H1 (cell line): ENCODE results near the gene USP10. TPM values are rescaled to one million over a fixed set of nuclear protein-coding genes. Genes with fewer than 3 reads are reported as not detected.

Source experiments
- CTCF ChIA-PET: fragments of 300-600 bp; sonication (Branson Sonifier 250); formaldehyde crosslinking; loops from one replicate; lab custom pipeline; 2021; ENCODE audit not compliant: partially characterized antibody; lab: Charles Lee
- POLR2A ChIA-PET: fragments of 300-600 bp; sonication (Branson Sonifier 250); formaldehyde crosslinking; loops from one replicate; lab custom pipeline; 2021; ENCODE audit warnings: inconsistent platforms; ENCODE audit not compliant: partially characterized antibody; lab: Charles Lee
- DNase-seq, 2 experiments: peaks; one replicate each; pipeline versions ENCODE4 v3.0.0 to v3.0.0-alpha.2; 2010 to 2022; ENCODE audit warnings: low spot score in 2 of 2, low read depth in 1 of 2, mixed read lengths in 1 of 2
- FAIRE-seq: peaks from 2 replicates; lab custom pipeline; 2011; peaks lifted over from hg19 to GRCh38; lab: Jason Lieb, UNC
- H2AFZ ChIP-seq: 2 replicates; pipeline ENCODE4 v1.8.1; 2012; ENCODE audit warnings: low read length, inconsistent platforms
- H2AK5ac ChIP-seq: 2 replicates; pipeline ENCODE4 v1.6.1; 2013; ENCODE audit warnings: low read depth, low read length
- H2BK120ac ChIP-seq: replicated peaks from 2 replicates; pipeline ENCODE3; 2013; ENCODE audit warnings: low read depth, low read length, inconsistent platforms
- H2BK12ac ChIP-seq: 2 replicates; pipeline ENCODE4 v1.6.1; 2013; ENCODE audit warnings: low read depth, low read length
- H2BK15ac ChIP-seq: 2 replicates; pipeline ENCODE4 v1.6.1; 2013; ENCODE audit warnings: low read length
- H2BK20ac ChIP-seq: 2 replicates; pipeline ENCODE4 v1.6.1; 2013; ENCODE audit warnings: low read length
- H2BK5ac ChIP-seq: 2 replicates; pipeline ENCODE4 v1.6.1; 2013; ENCODE audit warnings: low read depth, low read length
- H3K14ac ChIP-seq: 2 replicates; pipeline ENCODE4 v1.6.1; 2013; ENCODE audit warnings: inconsistent platforms; ENCODE audit not compliant: insufficient read length
- H3K18ac ChIP-seq: 2 replicates; pipeline ENCODE4 v1.6.1; 2013; ENCODE audit warnings: low read length; ENCODE audit errors: extremely low read depth
- H3K23ac ChIP-seq: 2 replicates; pipeline ENCODE4 v1.6.1; 2013; ENCODE audit warnings: inconsistent platforms; ENCODE audit not compliant: insufficient read length
- H3K23me2 ChIP-seq: 2 replicates; pipeline ENCODE4 v1.6.1; 2013; ENCODE audit warnings: low read depth, low read length
- H3K27ac ChIP-seq: 2 replicates; pipeline ENCODE4 v1.6.1; 2011; ENCODE audit warnings: low read depth, low read length, inconsistent platforms
- H3K27me3 ChIP-seq, 4 experiments: replicated peaks in 1 of 4; 1 replicate in 1 of 4; 2 replicates in 3 of 4; pipeline versions ENCODE4 v1.6.1 to v1.8.1; 2011 to 2013; ENCODE audit warnings: low read length in 3 of 4, mild to moderate bottlenecking in 3 of 4, inconsistent platforms in 2 of 4, mixed read lengths in 2 of 4, moderate library complexity in 1 of 4; ENCODE audit not compliant: control insufficient read depth in 3 of 4, insufficient read depth in 3 of 4; ENCODE audit errors: extremely low read depth in 1 of 4
- H3K36me3 ChIP-seq, 4 experiments: 2 replicates each; pipeline versions ENCODE4 v1.6.1 to v1.8.1; 2011 to 2013; ENCODE audit warnings: mild to moderate bottlenecking in 4 of 4, low read length in 3 of 4, moderate library complexity in 2 of 4, control low read depth in 1 of 4, inconsistent platforms in 1 of 4; ENCODE audit not compliant: insufficient read depth in 4 of 4, control insufficient read depth in 2 of 4
- H3K4ac ChIP-seq: replicated peaks from 2 replicates; pipeline ENCODE3; 2013; ENCODE audit warnings: low read length, low read depth, mixed read lengths, inconsistent platforms; ENCODE audit not compliant: insufficient read length
- H3K4me1 ChIP-seq, 4 experiments: replicated peaks in 1 of 4; 1 replicate in 1 of 4; 2 replicates in 3 of 4; pipeline versions ENCODE4 v1.6.1 to v1.8.1; 2011 to 2013; ENCODE audit warnings: low read length in 3 of 4, inconsistent platforms in 2 of 4, mixed read lengths in 1 of 4; ENCODE audit not compliant: insufficient read depth in 4 of 4, control insufficient read depth in 3 of 4
- H3K4me2 ChIP-seq, 2 experiments: 2 replicates each; pipeline versions ENCODE4 v1.6.1 to v1.8.1; 2011 to 2013; ENCODE audit warnings: low read depth in 2 of 2, low read length in 2 of 2, control low read depth in 1 of 2, inconsistent platforms in 1 of 2, mild to moderate bottlenecking in 1 of 2; ENCODE audit not compliant: insufficient read depth in 1 of 2
- H3K4me3 ChIP-seq, 4 experiments: fragments of 200-600, 300-600 bp in 1 of 4; sonication (generic), shearing (Covaris generic), sonication (Bioruptor Twin) in 1 of 4; 2 replicates each; pipeline versions ENCODE4 v1.5.1 to v1.8.1; 2011 to 2016; ENCODE audit warnings: low read length in 4 of 4, low read depth in 3 of 4, control low read depth in 2 of 4, inconsistent platforms in 2 of 4, mild to moderate bottlenecking in 2 of 4, mixed read lengths in 1 of 4, moderate library complexity in 1 of 4; ENCODE audit not compliant: insufficient read depth in 2 of 4; ENCODE audit errors: extremely low read depth in 1 of 4
- H3K56ac ChIP-seq: replicated peaks from 2 replicates; pipeline ENCODE3; 2013; ENCODE audit warnings: low read depth, mild to moderate bottlenecking, mixed read lengths, low read length, inconsistent platforms; ENCODE audit not compliant: insufficient read length
- H3K79me1 ChIP-seq: 2 replicates; pipeline ENCODE4 v1.6.1; 2013; ENCODE audit warnings: low read depth, low read length, control low read depth
- H3K79me2 ChIP-seq, 2 experiments: 2 replicates each; pipeline versions ENCODE4 v1.6.1 to v1.8.1; 2012 to 2013; ENCODE audit warnings: low read length in 2 of 2, mild to moderate bottlenecking in 2 of 2, inconsistent platforms in 1 of 2; ENCODE audit not compliant: insufficient read depth in 2 of 2, control insufficient read depth in 1 of 2
- H3K9ac ChIP-seq, 4 experiments: replicated peaks in 1 of 4; 1 replicate in 1 of 4; 2 replicates in 3 of 4; pipeline versions ENCODE4 v1.6.1 to v1.8.1; 2011 to 2013; ENCODE audit warnings: low read depth in 3 of 4, low read length in 3 of 4, control low read depth in 2 of 4, mild to moderate bottlenecking in 2 of 4, moderate library complexity in 2 of 4, inconsistent platforms in 1 of 4; ENCODE audit errors: extremely low read depth in 1 of 4
- H3K9me3 ChIP-seq, 2 experiments: 2 replicates each; pipeline versions ENCODE4 v1.6.1 to v1.8.1; 2012 to 2013; ENCODE audit warnings: mild to moderate bottlenecking in 2 of 2, moderate library complexity in 2 of 2, control low read depth in 1 of 2, inconsistent platforms in 1 of 2, low read depth in 1 of 2, low read length in 1 of 2, mixed read lengths in 1 of 2; ENCODE audit not compliant: insufficient read depth in 2 of 2
- H4K20me1 ChIP-seq, 2 experiments: replicated peaks in 1 of 2; 2 replicates each; pipeline versions ENCODE3 to v1.8.1; 2011 to 2013; ENCODE audit warnings: inconsistent platforms in 2 of 2, low read length in 2 of 2, mild to moderate bottlenecking in 1 of 2; ENCODE audit not compliant: insufficient read depth in 2 of 2, control insufficient read depth in 1 of 2
- H4K5ac ChIP-seq: 2 replicates; pipeline ENCODE4 v1.6.1; 2013; ENCODE audit warnings: low read length, low read depth, mixed read lengths, inconsistent platforms; ENCODE audit not compliant: insufficient read length
- H4K8ac ChIP-seq: 2 replicates; pipeline ENCODE4 v1.8.0; 2013; ENCODE audit warnings: mild to moderate bottlenecking, moderate library complexity, low read length, inconsistent platforms; ENCODE audit not compliant: insufficient read depth; ENCODE audit errors: extremely low read depth
- H4K91ac ChIP-seq: replicated peaks from 2 replicates; pipeline ENCODE3; 2013; ENCODE audit warnings: low read length, mixed read lengths, inconsistent platforms; ENCODE audit not compliant: insufficient read length
- CBX8 ChIP-seq: fragments of 300-800, 300-1000 bp; sonication (generic); IDR thresholded peaks from 2 replicates; pipeline ENCODE4 v1.7.1; 2016; ENCODE audit warnings: low read depth, low read length, borderline replicate concordance
- CTBP2 ChIP-seq: IDR thresholded peaks from 2 replicates; pipeline ENCODE4 v1.7.0; 2011; ENCODE audit warnings: borderline replicate concordance, mild to moderate bottlenecking, moderate library complexity, mixed read lengths, low read length; ENCODE audit not compliant: insufficient read depth, insufficient read length
- GTF2F1 ChIP-seq: IDR thresholded peaks from 2 replicates; pipeline ENCODE4 v1.6.1; 2012; ENCODE audit warnings: low read depth, low read length, improper control_type of control experiment, borderline replicate concordance
- POLR2AphosphoS5 ChIP-seq: IDR thresholded peaks from 2 replicates; pipeline ENCODE4 v1.6.1; 2011; ENCODE audit warnings: low read depth, low read length
- SAP30 ChIP-seq: fragments of 300-600 bp; sonication (generic); IDR thresholded peaks from 2 replicates; pipeline ENCODE4 v1.7.1; 2012; ENCODE audit warnings: low read length, moderate library complexity, mild to moderate bottlenecking, inconsistent platforms; ENCODE audit not compliant: insufficient read depth, insufficient replicate concordance
- SRF ChIP-seq: IDR thresholded peaks from 2 replicates; pipeline ENCODE4 v1.6.1; 2011; ENCODE audit warnings: mild to moderate bottlenecking, low read depth, low read length, moderate library complexity
- TAF7 ChIP-seq: optimal IDR thresholded peaks from 2 replicates; pipeline ENCODE3; 2011; ENCODE audit warnings: low read depth, mild to moderate bottlenecking, inconsistent platforms, low read length, moderate library complexity, borderline replicate concordance
- TCF12 ChIP-seq: IDR thresholded peaks from 2 replicates; pipeline ENCODE4 v1.6.1; 2011; ENCODE audit warnings: low read depth, mild to moderate bottlenecking, low read length
- YY1 ChIP-seq: IDR thresholded peaks from 2 replicates; pipeline ENCODE4 v1.6.1; 2011; ENCODE audit warnings: low read depth, mild to moderate bottlenecking, low read length
- WGBS, 2 experiments: shearing (Covaris generic) in 1 of 2; methylation state at CpG; one replicate each; pipeline versions ENCODE4 v1.1.6 to v1.1.7; 2013 to 2015; ENCODE audit warnings: low lambda C conversion rate in 2 of 2, mixed read lengths in 2 of 2, inconsistent platforms in 1 of 2, low coverage in 1 of 2, missing lambda C conversion rate in 1 of 2; ENCODE audit not compliant: insufficient replicate concordance in 2 of 2, insufficient coverage in 1 of 2, insufficient read length in 1 of 2; ENCODE audit errors: extremely low coverage in 1 of 2, missing lambda C conversion rate in 1 of 2; 5-methylcytosine and 5-hydroxymethylcytosine counted together
- polyA plus RNA-seq, 7 experiments: library from polyadenylated mRNA; depleted of rRNA in 3 of 7; stranded (reverse) in 5 of 7; unstranded in 2 of 7; fragments of >200 nt in 5 of 7; fragments of 200-250 nt in 2 of 7; gene quantifications; 1 replicate in 5 of 7; 2 replicates in 1 of 7; 4 replicates in 1 of 7; pipeline versions ENCODE4 v1.2.1 to v1.2.3, GENCODE V29; 2011 to 2013; ENCODE audit warnings: missing spikeins in 2 of 7, mixed read lengths in 2 of 7
- total RNA-seq: library from RNA; stranded (reverse); fragmentation: NEBNext Ultra II Directional; extraction: Animal tissue kit (Norgen Biotek cat#: 25700); gene quantifications from 2 replicates; pipeline ENCODE4 v1.2.1, GENCODE V29; 2021

Gene USP10
- total and polyA plus RNA-seq, 2 of the 8 experiments (the other 6 are each of a cell fraction or from before 2014, with no cell fraction given) = 171 to 195 TPM

GRCh38 chr16:84826558-84826941 is 126.8 kb downstream of the USP10 start:
- no peak overlapping the region for H4K5ac ChIP-seq
- H2BK15ac ChIP-seq = no peak overlapping the region
- no peaks in the 10 kb centered on the region; a peak in 2 of 7 replicates for H3K27me3 ChIP-seq
- no peak overlapping the region for H4K91ac ChIP-seq
- no peak overlapping the region for H3K14ac ChIP-seq
- H4K8ac ChIP-seq = no peak overlapping the region
- H3K4me2 ChIP-seq = no peak overlapping the region
- H3K23ac ChIP-seq = no peak overlapping the region
- H2BK120ac ChIP-seq = no peak overlapping the region
- no peaks in the 10 kb centered on the region for H3K9me3 ChIP-seq
- no peak overlapping the region for H2AFZ ChIP-seq
- FAIRE-seq (no peak), DNase-seq (no peak)
- H3K36me3 ChIP-seq = no peaks in the 10 kb centered on the region
- no peak overlapping the region for H3K56ac ChIP-seq
- no peaks in the 10 kb centered on the region for H3K79me2 ChIP-seq
- WGBS, 2 experiments = 90% methylated on average over 13 of the region's 13 CpGs; no CpG with 5 or more reads in 1 of the 2 experiments
- no peaks in the 10 kb centered on the region for H4K20me1 ChIP-seq
- no peak overlapping the region for H3K27ac ChIP-seq
- ChIA-PET CTCF (interaction anchor here (0.8 to 1.7 kb wide), 6 partner anchors 9 to 204 kb away, joined by 3 to 5 read pairs (median 4); no protein-coding TSS in a partner anchor), POLR2A (interaction anchor here (1.3 kb wide), 1 partner anchor 145 kb away, joined by 3 read pairs; no protein-coding TSS in a partner anchor)
- no peak overlapping the region for H2AK5ac ChIP-seq
- no peaks in the 10 kb centered on the region for H3K23me2 ChIP-seq
- H3K4ac ChIP-seq = no peak overlapping the region
- H2BK5ac ChIP-seq = no peak overlapping the region
- H3K79me1 ChIP-seq = no peaks in the 10 kb centered on the region
- no peak overlapping the region for H2BK12ac ChIP-seq
- no peak overlapping the region for H2BK20ac ChIP-seq
- H3K18ac ChIP-seq = no peak overlapping the region
- no peak overlapping the region for H3K4me3 ChIP-seq
- no peak overlapping the region for H3K9ac ChIP-seq
- peaks cover 0 to 4% (median 0%) of the 10 kb centered on the region in 4 experiments; a peak in 2 of 7 replicates for H3K4me1 ChIP-seq
- TF ChIP-seq GTF2F1 = no peak
- no peak for TF ChIP-seq POLR2AphosphoS5
- TF ChIP-seq CTBP2 = no peak
- TF ChIP-seq YY1 = no peak
- TF ChIP-seq TAF7 = no peak
- no peak for TF ChIP-seq SAP30
- TF ChIP-seq CBX8 = no peak
- TF ChIP-seq SRF = no peak
- TF ChIP-seq TCF12 = no peak
